HEK293T (cell line): ENCODE data around the gene C1QTNF9B.

Experiments
- CTCF ChIA-PET: fragments of 350-600 bp; formaldehyde crosslinking; extraction: SDS; loops from one replicate; lab custom pipeline; 2021; ENCODE audit warnings: antibody characterized with exemption, inconsistent platforms; lab: Yijun Ruan, JAX
- POLR2A ChIA-PET: fragments of 350-600 bp; formaldehyde crosslinking; extraction: SDS; loops from one replicate; lab custom pipeline; 2020; ENCODE audit warnings: antibody characterized with exemption, inconsistent platforms; lab: Yijun Ruan, JAX
- DNase-seq: peaks from one replicate; pipeline ENCODE4 v3.0.0; 2012; ENCODE audit warnings: mixed read lengths; ENCODE audit errors: extremely low spot score
- ARNT ChIP-seq: fragments of 450-650 bp; IDR thresholded peaks from 2 replicates; pipeline ENCODE4 v1.6.1; 2017; ENCODE audit warnings: mild to moderate bottlenecking
- BHLHE40 ChIP-seq: fragments of 450-650 bp; IDR thresholded peaks from 2 replicates; pipeline ENCODE4 v1.6.1; 2016; ENCODE audit warnings: mild to moderate bottlenecking, moderate library complexity, borderline replicate concordance
- CTBP1 ChIP-seq: fragments of 450-650 bp; IDR thresholded peaks from 2 replicates; pipeline ENCODE4 v1.6.1; 2016; ENCODE audit warnings: borderline replicate concordance
- ELF4 ChIP-seq: fragments of 450-650 bp; IDR thresholded peaks from 2 replicates; pipeline ENCODE4 v1.6.1; 2017; ENCODE audit warnings: antibody characterized with exemption
- FOXA1 ChIP-seq: fragments of 450-650 bp; IDR thresholded peaks from 2 replicates; pipeline ENCODE4 v1.6.1; 2016; ENCODE audit warnings: mild to moderate bottlenecking
- FOXK2 ChIP-seq: fragments of 450-650 bp; IDR thresholded peaks from 2 replicates; pipeline ENCODE4 v1.6.1; 2016; ENCODE audit warnings: mild to moderate bottlenecking
- FOXM1 ChIP-seq: fragments of 450-650 bp; IDR thresholded peaks from 2 replicates; pipeline ENCODE4 v1.6.1; 2017; ENCODE audit warnings: mild to moderate bottlenecking, borderline replicate concordance
- HDGF ChIP-seq: fragments of 450-650 bp; IDR thresholded peaks from 2 replicates; pipeline ENCODE4 v1.6.1; 2017; ENCODE audit warnings: antibody characterized with exemption, borderline replicate concordance
- L3MBTL2 ChIP-seq: fragments of 450-650 bp; conservative IDR thresholded peaks from 2 replicates; pipeline ENCODE4 v1.6.1; 2016; ENCODE audit warnings: mild to moderate bottlenecking
- LEF1 ChIP-seq: fragments of 450-650 bp; IDR thresholded peaks from 2 replicates; pipeline ENCODE4 v1.6.1; 2017; ENCODE audit warnings: mild to moderate bottlenecking, borderline replicate concordance
- NFRKB ChIP-seq: fragments of 450-650 bp; IDR thresholded peaks from 2 replicates; pipeline ENCODE4 v1.6.1; 2016; ENCODE audit warnings: mild to moderate bottlenecking, moderate library complexity
- PKNOX1 ChIP-seq: fragments of 450-650 bp; IDR thresholded peaks from 2 replicates; pipeline ENCODE4 v1.6.1; 2016
- SP1 ChIP-seq: fragments of 450-650 bp; IDR thresholded peaks from 2 replicates; pipeline ENCODE4 v1.6.1; 2017
- SUZ12 ChIP-seq: fragments of 450-650 bp; IDR thresholded peaks from 2 replicates; pipeline ENCODE4 v1.6.1; 2016; ENCODE audit warnings: mild to moderate bottlenecking
- TARDBP ChIP-seq: fragments of 450-650 bp; IDR thresholded peaks from 2 replicates; pipeline ENCODE4 v1.6.1; 2016
- ZNF384 ChIP-seq: fragments of 450-650 bp; IDR thresholded peaks from 2 replicates; pipeline ENCODE4 v1.6.1; 2016

Gene C1QTNF9B

GRCh38 chr13:23866420-23867026 lies 30.8 kb downstream of the C1QTNF9B start:
- TF ChIP-seq HDGF (no peak), PKNOX1 (no peak), ELF4 (no peak), FOXA1 (no peak), ARNT (no peak), BHLHE40 (no peak), SUZ12 (no peak), NFRKB (no peak), TARDBP (no peak), SP1 (no peak), CTBP1 (no peak), L3MBTL2 (no peak), ZNF384 (no peak), LEF1 (no peak), FOXK2 (no peak), FOXM1 (no peak)
- DNase-seq = no peak
- ChIA-PET POLR2A (no interaction called here), CTCF (no interaction called here)

GRCh38 chr13:23865906-23866305 lies 31.4 kb downstream of the C1QTNF9B start:
- ChIA-PET CTCF (no interaction called here), POLR2A (interaction anchor here (0.5 kb wide), 1 partner anchor 153 kb away, joined by 3 read pairs; no protein-coding TSS in a partner anchor)
- TF ChIP-seq HDGF (no peak), ZNF384 (no peak), TARDBP (no peak), FOXK2 (no peak), PKNOX1 (no peak), FOXM1 (no peak), ELF4 (no peak), FOXA1 (no peak), ARNT (no peak), BHLHE40 (no peak), L3MBTL2 (no peak), CTBP1 (no peak), LEF1 (no peak), SUZ12 (no peak), NFRKB (no peak), SP1 (no peak)

GRCh38 chr13:23865026-23865425 lies 32.3 kb downstream of the C1QTNF9B start:
- POLR2A ChIA-PET = no interaction called here
- DNase-seq = no peak
- CTCF ChIA-PET = no interaction called here

More at GRCh38 chr13:23865906-23866305, 31.4 kb downstream of the C1QTNF9B start:
- no peak for DNase-seq

GRCh38 chr13:23861310-23861709 lies 36.0 kb downstream of the C1QTNF9B start:
- ChIA-PET POLR2A (no interaction called here), CTCF (no interaction called here)
- no peak for DNase-seq
- TF ChIP-seq SP1 (no peak), CTBP1 (no peak), FOXM1 (no peak), NFRKB (no peak), ZNF384 (no peak), FOXK2 (no peak), L3MBTL2 (no peak), TARDBP (no peak), ARNT (no peak), ELF4 (no peak), SUZ12 (no peak), LEF1 (no peak), HDGF (no peak), PKNOX1 (no peak)

More at GRCh38 chr13:23865026-23865425, 32.3 kb downstream of the C1QTNF9B start:
- TF ChIP-seq HDGF (no peak), LEF1 (no peak), FOXK2 (no peak), ELF4 (no peak), ZNF384 (no peak)

- CTCF ChIA-PET = no interaction called here
- no peak for TF ChIP-seq PKNOX1
- no peak for TF ChIP-seq FOXM1
- no peak for TF ChIP-seq ELF4
- POLR2A ChIA-PET = no interaction called here
- no peak for DNase-seq
Measured at GRCh38 chr13:23859904-23860303, 37.4 kb downstream of the C1QTNF9B start.

- ChIA-PET POLR2A (no interaction called here), CTCF (no interaction called here)
- TF ChIP-seq BHLHE40 (no peak), NFRKB (no peak), FOXA1 (no peak), TARDBP (no peak), ARNT (no peak), ELF4 (no peak), ZNF384 (no peak), LEF1 (no peak), L3MBTL2 (no peak), SP1 (no peak)
- DNase-seq = no peak
Measured at GRCh38 chr13:23859455-23859854, 37.8 kb downstream of the C1QTNF9B start.
